GM18868 (cell line): ENCODE data around the gene NHLRC3.
A peak's percentile ranks its signal among the peaks of the same experiment; 100 is the strongest.
"Not testable (repeated sequence)": the region's sequence is repeated elsewhere in the genome, so short reads cannot be mapped to it uniquely, and the experiment has no call there.

Experiments
- ATAC-seq: cut with Tn5 transposase; IDR thresholded peaks from one replicate; pipeline ENCODE4 v1.9.1; 2021; ENCODE audit warnings: mild to moderate bottlenecking, moderate library complexity; ENCODE audit not compliant: unreplicated experiment

Gene NHLRC3

GRCh38 chr13:39040206-39040605 is 1.9 kb downstream of the NHLRC3 start:
- no peak for ATAC-seq

GRCh38 chr13:39044536-39044935 is 6.3 kb downstream of the NHLRC3 start:
- peak; percentile 85 for ATAC-seq

- no peak for ATAC-seq
Observed at GRCh38 chr13:39047560-39047959, 9.3 kb downstream of the NHLRC3 start.

- ATAC-seq = no peak
Observed at GRCh38 chr13:39048806-39049205, 10.6 kb downstream of the NHLRC3 start.

- ATAC-seq = no peak
Observed at GRCh38 chr13:39049274-39049673, 11.0 kb downstream of the NHLRC3 start.

- ATAC-seq = peak; percentile 50
Observed at GRCh38 chr13:39051157-39051556, 12.9 kb downstream of the NHLRC3 start.

- no peak for ATAC-seq
Observed at GRCh38 chr13:39052944-39053343, 14.7 kb downstream of the NHLRC3 start.

GRCh38 chr13:39054112-39054511 is 15.9 kb downstream of the NHLRC3 start:
- ATAC-seq = peak; percentile 75

- ATAC-seq = no peak
Observed at GRCh38 chr13:39056018-39056417, 17.8 kb downstream of the NHLRC3 start.

- no peak for ATAC-seq
Observed at GRCh38 chr13:39058040-39058439, 19.8 kb downstream of the NHLRC3 start.

- ATAC-seq = no peak
Observed at GRCh38 chr13:39062004-39062403, 23.7 kb downstream of the NHLRC3 start.

GRCh38 chr13:39072842-39073241 is 34.6 kb downstream of the NHLRC3 start:
- ATAC-seq = no peak

GRCh38 chr13:39073983-39074382 is 35.7 kb downstream of the NHLRC3 start:
- no peak for ATAC-seq

GRCh38 chr13:39086251-39086945 is 48.1 kb downstream of the NHLRC3 start:
- ATAC-seq = not testable (repeated sequence)

GRCh38 chr13:39091586-39091985 is 53.3 kb downstream of the NHLRC3 start:
- ATAC-seq = no peak

- peak; percentile 73 for ATAC-seq
Observed at GRCh38 chr13:39095500-39095899, 57.2 kb downstream of the NHLRC3 start.

GRCh38 chr13:39099231-39099630 is 61.0 kb downstream of the NHLRC3 start:
- ATAC-seq = no peak
